ENCODE measurements around the gene SLC35A5. TPM values are rescaled to one million over a fixed set of nuclear protein-coding genes. Genes with fewer than 3 reads are reported as not detected.

Gene SLC35A5
- total RNA-seq, 1 donor from 2014 or later: 30.0 TPM

DNA sequence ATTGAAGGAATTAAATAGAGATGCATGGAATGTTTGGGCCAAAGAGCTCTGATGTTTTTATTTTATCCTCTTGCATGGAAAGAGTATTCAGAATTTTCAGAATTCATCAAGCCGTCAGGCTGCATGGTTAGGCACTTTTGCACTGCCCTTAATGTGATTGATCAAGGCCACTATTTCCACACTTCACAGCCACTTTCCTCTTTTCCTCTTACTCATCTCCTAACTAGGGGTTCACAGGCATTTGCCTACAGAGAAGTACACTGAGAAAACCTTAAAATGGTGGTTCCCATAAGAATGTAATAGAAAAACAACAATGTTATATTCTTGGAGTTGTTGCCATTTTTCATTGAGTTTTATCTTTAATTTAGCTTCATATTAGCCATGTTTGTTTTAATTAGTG, 10.9 kb downstream of the SLC35A5 start:
- Mint-ChIP-seq H3K4me1 (ENCODE audit: unreplicated experiment) (peaks cover 7% of the 10 kb centered on the region), H3K36me3 (ENCODE audit: low read depth, unreplicated experiment) (no peaks in the 10 kb centered on the region), H3K27ac (ENCODE audit: unreplicated experiment) (peak overlapping the region; percentile 4), H3K4me3 (ENCODE audit: unreplicated experiment) (no peak overlapping the region), H3K27me3 (ENCODE audit: unreplicated experiment) (no peaks in the 10 kb centered on the region), H3K9me3 (ENCODE audit: unreplicated experiment) (no peaks in the 10 kb centered on the region)
- TF ChIP-seq, protein P1, sequence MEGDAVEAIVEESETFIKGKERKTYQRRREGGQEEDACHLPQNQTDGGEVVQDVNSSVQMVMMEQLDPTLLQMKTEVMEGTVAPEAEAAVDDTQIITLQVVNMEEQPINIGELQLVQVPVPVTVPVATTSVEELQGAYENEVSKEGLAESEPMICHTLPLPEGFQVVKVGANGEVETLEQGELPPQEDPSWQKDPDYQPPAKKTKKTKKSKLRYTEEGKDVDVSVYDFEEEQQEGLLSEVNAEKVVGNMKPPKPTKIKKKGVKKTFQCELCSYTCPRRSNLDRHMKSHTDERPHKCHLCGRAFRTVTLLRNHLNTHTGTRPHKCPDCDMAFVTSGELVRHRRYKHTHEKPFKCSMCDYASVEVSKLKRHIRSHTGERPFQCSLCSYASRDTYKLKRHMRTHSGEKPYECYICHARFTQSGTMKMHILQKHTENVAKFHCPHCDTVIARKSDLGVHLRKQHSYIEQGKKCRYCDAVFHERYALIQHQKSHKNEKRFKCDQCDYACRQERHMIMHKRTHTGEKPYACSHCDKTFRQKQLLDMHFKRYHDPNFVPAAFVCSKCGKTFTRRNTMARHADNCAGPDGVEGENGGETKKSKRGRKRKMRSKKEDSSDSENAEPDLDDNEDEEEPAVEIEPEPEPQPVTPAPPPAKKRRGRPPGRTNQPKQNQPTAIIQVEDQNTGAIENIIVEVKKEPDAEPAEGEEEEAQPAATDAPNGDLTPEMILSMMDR (IDR thresholded peaks at IDR 0.05; ENCODE audit: unreplicated experiment): no peak
- DNase-seq (ENCODE audit: low spot score): no peak

DNA sequence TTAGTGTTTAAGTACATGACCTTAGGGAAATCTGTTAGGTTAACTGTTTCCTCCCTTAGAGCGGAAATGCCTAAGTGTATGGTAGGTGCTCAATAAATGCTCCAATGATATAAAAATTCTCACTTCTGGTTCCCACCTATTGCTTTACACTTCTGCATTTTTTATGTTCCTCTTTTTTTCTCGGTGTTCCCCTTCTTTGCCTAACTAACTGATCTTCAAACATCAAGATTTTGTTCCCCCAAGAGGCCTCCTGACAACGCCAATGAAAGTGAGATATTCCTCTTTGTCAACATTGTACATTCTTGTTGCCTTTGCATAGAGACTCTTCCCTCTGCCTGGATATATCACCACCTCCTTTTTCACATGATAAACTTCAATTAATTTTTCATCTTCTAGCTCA, 17.4 kb downstream of the SLC35A5 start:
- Mint-ChIP-seq H3K36me3 (ENCODE audit: low read depth, unreplicated experiment) (no peaks in the 10 kb centered on the region), H3K27me3 (ENCODE audit: unreplicated experiment) (no peaks in the 10 kb centered on the region), H3K9me3 (ENCODE audit: unreplicated experiment) (no peaks in the 10 kb centered on the region), H3K27ac (ENCODE audit: unreplicated experiment) (no peak overlapping the region), H3K4me1 (ENCODE audit: unreplicated experiment) (no peaks in the 10 kb centered on the region), H3K4me3 (ENCODE audit: unreplicated experiment) (no peak overlapping the region)
- DNase-seq (ENCODE audit: low spot score): no peak
- TF ChIP-seq, protein P1 (IDR thresholded peaks at IDR 0.05; ENCODE audit: unreplicated experiment): no peak

DNA sequence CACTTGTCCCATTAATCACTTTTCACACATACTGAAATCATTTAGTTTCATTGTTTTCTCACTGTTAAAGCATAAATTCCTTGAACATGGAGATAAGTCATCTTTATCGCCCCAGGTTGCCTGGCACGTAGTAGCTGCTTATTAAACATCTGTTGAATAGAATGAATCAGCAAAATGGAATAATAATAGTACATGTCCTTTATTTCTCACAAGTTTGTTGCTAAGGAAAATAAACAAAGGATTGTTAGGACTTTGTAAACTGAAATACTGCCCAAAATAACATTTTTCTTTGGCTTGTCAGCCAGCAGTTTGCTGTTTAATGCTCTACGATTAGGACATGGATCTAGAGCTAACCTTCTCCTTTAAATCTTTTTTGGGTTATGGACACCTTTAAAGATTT, 17.9 kb downstream of the SLC35A5 start:
- H3K27me3 Mint-ChIP-seq (ENCODE audit: unreplicated experiment): no peaks in the 10 kb centered on the region
- no peak overlapping the region for H3K4me3 Mint-ChIP-seq (ENCODE audit: unreplicated experiment)
- TF ChIP-seq, protein P1 (IDR thresholded peaks at IDR 0.05; ENCODE audit: unreplicated experiment): no peak
- H3K4me1 Mint-ChIP-seq (ENCODE audit: unreplicated experiment): no peaks in the 10 kb centered on the region
- H3K9me3 Mint-ChIP-seq (ENCODE audit: unreplicated experiment): no peaks in the 10 kb centered on the region
- no peak for DNase-seq (ENCODE audit: low spot score)
- no peak overlapping the region for H3K27ac Mint-ChIP-seq (ENCODE audit: unreplicated experiment)
- no peaks in the 10 kb centered on the region for H3K36me3 Mint-ChIP-seq (ENCODE audit: low read depth, unreplicated experiment)

DNA sequence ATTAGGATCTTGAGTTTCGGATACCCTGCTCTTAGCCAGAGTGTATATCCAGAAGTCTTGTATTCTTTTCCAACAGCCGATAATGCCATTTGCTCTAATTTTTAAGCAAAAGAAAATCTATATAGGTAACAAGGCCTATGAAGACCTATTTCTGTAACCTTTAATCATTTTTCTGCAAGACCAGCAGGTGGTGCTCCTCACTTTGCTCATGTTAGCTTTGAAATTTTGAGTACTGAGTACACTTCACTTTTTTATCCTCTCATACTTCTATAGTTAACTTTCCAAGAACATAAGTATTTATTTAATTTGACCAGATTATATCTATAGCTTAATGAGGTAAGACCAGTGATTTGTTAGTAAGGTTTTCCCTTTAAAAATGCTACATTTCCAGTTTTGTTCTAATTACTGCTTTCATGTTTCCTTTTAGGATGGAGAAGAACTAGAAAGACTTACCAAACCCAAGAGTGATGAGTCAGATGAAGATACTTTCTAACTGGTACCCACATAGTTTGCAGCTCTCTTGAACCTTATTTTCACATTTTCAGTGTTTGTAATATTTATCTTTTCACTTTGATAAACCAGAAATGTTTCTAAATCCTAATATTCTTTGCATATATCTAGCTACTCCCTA, 20.5 kb downstream of the SLC35A5 start:
- Mint-ChIP-seq H3K4me1 (ENCODE audit: unreplicated experiment) (peaks cover 6% of the 10 kb centered on the region), H3K4me3 (ENCODE audit: unreplicated experiment) (no peak overlapping the region), H3K36me3 (ENCODE audit: low read depth, unreplicated experiment) (peaks cover 9% of the 10 kb centered on the region), H3K27ac (ENCODE audit: unreplicated experiment) (no peak overlapping the region), H3K9me3 (ENCODE audit: unreplicated experiment) (no peaks in the 10 kb centered on the region), H3K27me3 (ENCODE audit: unreplicated experiment) (no peaks in the 10 kb centered on the region)
- peak; percentile 44 for DNase-seq (ENCODE audit: low spot score)
- TF ChIP-seq, protein P1 (IDR thresholded peaks at IDR 0.05; ENCODE audit: unreplicated experiment): peak; percentile 65

DNA sequence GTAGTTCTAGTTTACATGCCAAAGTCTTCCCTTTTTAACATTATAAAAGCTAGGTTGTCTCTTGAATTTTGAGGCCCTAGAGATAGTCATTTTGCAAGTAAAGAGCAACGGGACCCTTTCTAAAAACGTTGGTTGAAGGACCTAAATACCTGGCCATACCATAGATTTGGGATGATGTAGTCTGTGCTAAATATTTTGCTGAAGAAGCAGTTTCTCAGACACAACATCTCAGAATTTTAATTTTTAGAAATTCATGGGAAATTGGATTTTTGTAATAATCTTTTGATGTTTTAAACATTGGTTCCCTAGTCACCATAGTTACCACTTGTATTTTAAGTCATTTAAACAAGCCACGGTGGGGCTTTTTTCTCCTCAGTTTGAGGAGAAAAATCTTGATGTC, 21.3 kb downstream of the SLC35A5 start:
- TF ChIP-seq, protein P1 (IDR thresholded peaks at IDR 0.05; ENCODE audit: unreplicated experiment): no peak
- peaks cover 10% of the 10 kb centered on the region for H3K4me1 Mint-ChIP-seq (ENCODE audit: unreplicated experiment)
- no peaks in the 10 kb centered on the region for H3K27me3 Mint-ChIP-seq (ENCODE audit: unreplicated experiment)
- H3K4me3 Mint-ChIP-seq (ENCODE audit: unreplicated experiment): no peak overlapping the region
- peaks cover 9% of the 10 kb centered on the region for H3K36me3 Mint-ChIP-seq (ENCODE audit: low read depth, unreplicated experiment)
- DNase-seq (ENCODE audit: low spot score): no peak
- no peak overlapping the region for H3K27ac Mint-ChIP-seq (ENCODE audit: unreplicated experiment)
- H3K9me3 Mint-ChIP-seq (ENCODE audit: unreplicated experiment): no peaks in the 10 kb centered on the region
